ENCODE results near the gene RPS19. TPM values are rescaled to one million over a fixed set of nuclear protein-coding genes. Genes with fewer than 3 reads are reported as not detected.

RPS19 gene
- total RNA-seq, 1 donor from 2014 or later, result 3,078 TPM

GRCh38 chr19:41870401-41870873 is 10.4 kb downstream of the RPS19 start:
- peaks cover 73% of the 10 kb centered on the region for H4K20me1 ChIP-seq (ENCODE audit: insufficient read depth, low read length)
- no peak overlapping the region for H3K4me3 Mint-ChIP-seq (ENCODE audit: unreplicated experiment)
- H3K27ac Mint-ChIP-seq (ENCODE audit: unreplicated experiment), result no peak overlapping the region
- peaks cover 21% of the 10 kb centered on the region for H3K4me1 Mint-ChIP-seq (ENCODE audit: low read depth, unreplicated experiment)
- H3K79me2 ChIP-seq (ENCODE audit: insufficient read depth, low read length), result peaks cover 38% of the 10 kb centered on the region
- no peak overlapping the region for H2AFZ ChIP-seq (ENCODE audit: low read depth, low read length)
- H3K9me3 Mint-ChIP-seq (ENCODE audit: unreplicated experiment), result no peaks in the 10 kb centered on the region
- no peaks in the 10 kb centered on the region for H3K9me3 ChIP-seq (ENCODE audit: insufficient read depth, low read depth, low read length)
- no peaks in the 10 kb centered on the region for H3K27me3 Mint-ChIP-seq (ENCODE audit: low read depth, unreplicated experiment)
- no peaks in the 10 kb centered on the region for H3K4me1 ChIP-seq (ENCODE audit: insufficient read depth, low read length)
- no peak overlapping the region for H3K27ac ChIP-seq (ENCODE audit: low read depth, low read length)
- no peak overlapping the region for H3K4me3 ChIP-seq (ENCODE audit: insufficient read depth, low read depth, low read length)
- H3K4me2 ChIP-seq (ENCODE audit: low read length), result no peak overlapping the region
- DNase-seq (ENCODE audit: low read depth) (peak; percentile 70), FAIRE-seq (no peak)
- H3K36me3 Mint-ChIP-seq (ENCODE audit: low read depth, unreplicated experiment), result peaks cover 12% of the 10 kb centered on the region
- H3K27me3 ChIP-seq (ENCODE audit: insufficient read depth, low read length), result no peaks in the 10 kb centered on the region
- peaks cover 47% of the 10 kb centered on the region for H3K36me3 ChIP-seq (ENCODE audit: insufficient read depth, low read length)
- TF ChIP-seq CTCF (IDR thresholded peaks at IDR 0.05; ENCODE audit: insufficient read depth, low read depth, low read length), result no peak
- no peak for TF ChIP-seq EZH2 (IDR thresholded peaks at IDR 0.05; ENCODE audit: insufficient read depth, low read length)
- no peak overlapping the region for H3K9ac ChIP-seq (ENCODE audit: low read length)

GRCh38 chr19:41871573-41872383 is 11.7 kb downstream of the RPS19 start:
- H3K27ac ChIP-seq (ENCODE audit: low read depth, low read length), result no peak overlapping the region
- H3K4me1 ChIP-seq (ENCODE audit: insufficient read depth, low read length), result no peaks in the 10 kb centered on the region
- H3K9ac ChIP-seq (ENCODE audit: low read length), result no peak overlapping the region
- no peaks in the 10 kb centered on the region for H3K9me3 Mint-ChIP-seq (ENCODE audit: unreplicated experiment)
- FAIRE-seq (no peak), DNase-seq (ENCODE audit: low read depth) (no peak)
- no peak for TF ChIP-seq EZH2 (IDR thresholded peaks at IDR 0.05; ENCODE audit: insufficient read depth, low read length)
- TF ChIP-seq CTCF (IDR thresholded peaks at IDR 0.05; ENCODE audit: insufficient read depth, low read depth, low read length), result no peak
- peak overlapping the region; percentile 69 for H3K27ac Mint-ChIP-seq (ENCODE audit: unreplicated experiment)
- peaks cover 47% of the 10 kb centered on the region for H3K36me3 ChIP-seq (ENCODE audit: insufficient read depth, low read length)
- H3K27me3 Mint-ChIP-seq (ENCODE audit: low read depth, unreplicated experiment), result no peaks in the 10 kb centered on the region
- no peak overlapping the region for H2AFZ ChIP-seq (ENCODE audit: low read depth, low read length)
- H3K4me3 ChIP-seq (ENCODE audit: insufficient read depth, low read depth, low read length), result no peak overlapping the region
- no peaks in the 10 kb centered on the region for H3K9me3 ChIP-seq (ENCODE audit: insufficient read depth, low read depth, low read length)
- peaks cover 8% of the 10 kb centered on the region for H3K36me3 Mint-ChIP-seq (ENCODE audit: low read depth, unreplicated experiment)
- H3K79me2 ChIP-seq (ENCODE audit: insufficient read depth, low read length), result peaks cover 28% of the 10 kb centered on the region
- no peak overlapping the region for H3K4me2 ChIP-seq (ENCODE audit: low read length)
- no peak overlapping the region for H3K4me3 Mint-ChIP-seq (ENCODE audit: unreplicated experiment)
- peaks cover 17% of the 10 kb centered on the region for H3K4me1 Mint-ChIP-seq (ENCODE audit: low read depth, unreplicated experiment)
- H4K20me1 ChIP-seq (ENCODE audit: insufficient read depth, low read length), result peaks cover 62% of the 10 kb centered on the region
- no peaks in the 10 kb centered on the region for H3K27me3 ChIP-seq (ENCODE audit: insufficient read depth, low read length)

GRCh38 chr19:41872384-41872774 is 12.3 kb downstream of the RPS19 start:
- H3K4me1 Mint-ChIP-seq (ENCODE audit: low read depth, unreplicated experiment), result peaks cover 17% of the 10 kb centered on the region
- FAIRE-seq, result no peak
- Histone ChIP-seq H3K79me2 (ENCODE audit: insufficient read depth, low read length) (peaks cover 23% of the 10 kb centered on the region), H3K27me3 (ENCODE audit: insufficient read depth, low read length) (no peaks in the 10 kb centered on the region), H3K9me3 (ENCODE audit: insufficient read depth, low read depth, low read length) (no peaks in the 10 kb centered on the region), H3K4me3 (ENCODE audit: insufficient read depth, low read depth, low read length) (no peak overlapping the region), H4K20me1 (ENCODE audit: insufficient read depth, low read length) (peaks cover 56% of the 10 kb centered on the region), H3K9ac (ENCODE audit: low read length) (no peak overlapping the region), H3K36me3 (ENCODE audit: insufficient read depth, low read length) (peaks cover 42% of the 10 kb centered on the region), H3K4me1 (ENCODE audit: insufficient read depth, low read length) (no peaks in the 10 kb centered on the region), H3K27ac (ENCODE audit: low read depth, low read length) (no peak overlapping the region), H2AFZ (ENCODE audit: low read depth, low read length) (no peak overlapping the region), H3K4me2 (ENCODE audit: low read length) (no peak overlapping the region)
- H3K27ac Mint-ChIP-seq (ENCODE audit: unreplicated experiment), result peak overlapping the region; percentile 80
- H3K27me3 Mint-ChIP-seq (ENCODE audit: low read depth, unreplicated experiment), result no peaks in the 10 kb centered on the region
- no peaks in the 10 kb centered on the region for H3K9me3 Mint-ChIP-seq (ENCODE audit: unreplicated experiment)
- no peak for DNase-seq (ENCODE audit: low read depth)
- H3K4me3 Mint-ChIP-seq (ENCODE audit: unreplicated experiment), result no peak overlapping the region
- TF ChIP-seq EZH2 (IDR thresholded peaks at IDR 0.05; ENCODE audit: insufficient read depth, low read length) (no peak), CTCF (IDR thresholded peaks at IDR 0.05; ENCODE audit: insufficient read depth, low read depth, low read length) (no peak)
- H3K36me3 Mint-ChIP-seq (ENCODE audit: low read depth, unreplicated experiment), result peaks cover 8% of the 10 kb centered on the region

Data from astrocyte (in vitro differentiated cells and primary cell).